HK-2 (cell line): Measurements from ENCODE around the gene CENPN.

Experiments
- DNase-seq: peaks from one replicate; pipeline ENCODE4 v3.0.0-alpha.2; 2018; ENCODE audit not compliant: unreplicated experiment

CENPN gene

GRCh38 chr16:80991792-80992430, 15.1 kb upstream of the CENPN start:
- no peak for DNase-seq

- no peak for DNase-seq
These were observed 14.2 kb upstream of the CENPN start for GRCh38 chr16:80992676-80993293.

GRCh38 chr16:80993307-80993706, 13.7 kb upstream of the CENPN start:
- DNase-seq = no peak

GRCh38 chr16:80993834-80994233, 13.2 kb upstream of the CENPN start:
- DNase-seq = no peak

- no peak for DNase-seq
These were observed 12.6 kb upstream of the CENPN start for GRCh38 chr16:80994451-80994850.

GRCh38 chr16:80996688-80997138, 10.3 kb upstream of the CENPN start:
- no peak for DNase-seq

GRCh38 chr16:80997139-80997798, 9.7 kb upstream of the CENPN start:
- no peak for DNase-seq

GRCh38 chr16:80997964-80998620, 8.9 kb upstream of the CENPN start:
- DNase-seq = no peak

- no peak for DNase-seq
These were observed 6.1 kb upstream of the CENPN start for GRCh38 chr16:81000873-81001272.

- DNase-seq = no peak
These were observed 5.7 kb upstream of the CENPN start for GRCh38 chr16:81001330-81001729.

GRCh38 chr16:81003064-81003463, 4.0 kb upstream of the CENPN start:
- no peak for DNase-seq

- DNase-seq = no peak
These were observed 3.2 kb upstream of the CENPN start for GRCh38 chr16:81003610-81004460.

GRCh38 chr16:81004646-81005353, 2.2 kb upstream of the CENPN start:
- no peak for DNase-seq

- peak; percentile 26 for DNase-seq
These were observed 1.3 kb upstream of the CENPN start for GRCh38 chr16:81005610-81006161.

GRCh38 chr16:81006211-81006812, 702 bp upstream of the CENPN start:
- peak; percentile 74 for DNase-seq

- no peak for DNase-seq
These were observed 1.4 kb downstream of the CENPN start for GRCh38 chr16:81008505-81008789.

GRCh38 chr16:81012974-81013373, 6.0 kb downstream of the CENPN start:
- DNase-seq = no peak

GRCh38 chr16:81014672-81015071, 7.7 kb downstream of the CENPN start:
- no peak for DNase-seq

- DNase-seq = no peak
These were observed 11.5 kb downstream of the CENPN start for GRCh38 chr16:81018496-81018895.

- no peak for DNase-seq
These were observed 19.4 kb downstream of the CENPN start for GRCh38 chr16:81026429-81026828.
